Gastroesophageal sphincter (tissue), 4 donors: ENCODE data around the gene CXCR5. TPM values are rescaled to one million over a fixed set of nuclear protein-coding genes. Genes with fewer than 3 reads are reported as not detected.
A peak's percentile ranks its signal among the peaks of the same experiment; 100 is the strongest.

Experiments used
- ATAC-seq: fragments of 150-250 bp; one replicate; pipeline ENCODE4 v1.9.1; 2016; ENCODE audit warnings: mild to moderate bottlenecking, moderate library complexity
- H3K27ac ChIP-seq, 4 donors: fragments of 200-600 bp; sonication (generic) in 3 of 4; 1 replicate in 3 of 4; 2 replicates in 1 of 4; pipeline ENCODE4 v1.5.1; 2016 to 2019
- H3K27me3 ChIP-seq: fragments of 200-600 bp; sonication (generic); one replicate; pipeline ENCODE4 v1.5.1; 2019
- H3K36me3 ChIP-seq, 2 donors: fragments of 200-600 bp; sonication (generic); one replicate each; pipeline ENCODE4 v1.5.1; 2019; ENCODE audit warnings: control low read depth in 1 of 2
- H3K4me1 ChIP-seq, 3 donors: fragments of 200-600 bp; sonication (generic); 1 replicate in 2 of 3; 2 replicates in 1 of 3; pipeline ENCODE4 v1.5.1; 2016 to 2019; ENCODE audit warnings: control low read depth in 2 of 3
- H3K4me3 ChIP-seq, 2 donors: fragments of 200-600 bp; sonication (generic); one replicate each; pipeline ENCODE4 v1.5.1; 2019; ENCODE audit warnings: mild to moderate bottlenecking in 1 of 2, moderate library complexity in 1 of 2
- H3K9me3 ChIP-seq, 3 donors: fragments of 200-600 bp; sonication (generic); one replicate each; pipeline ENCODE4 v1.5.1; 2017 to 2019; ENCODE audit warnings: control low read depth in 2 of 3
- EP300 ChIP-seq: sonication (generic); formaldehyde crosslinking; IDR thresholded peaks from one replicate; pipeline ENCODE4 v1.6.1; 2017; ENCODE audit warnings: antibody characterized with exemption, mild to moderate bottlenecking
- POLR2A ChIP-seq, 2 donors: fragments of 450-650 bp; IDR thresholded peaks; one replicate each; pipeline ENCODE4 v1.6.1; 2017; ENCODE audit warnings: antibody characterized with exemption in 2 of 2, mild to moderate bottlenecking in 2 of 2, moderate library complexity in 1 of 2
- POLR2AphosphoS5 ChIP-seq: sonication (generic); formaldehyde crosslinking; IDR thresholded peaks from one replicate; pipeline ENCODE4 v1.6.1; 2017; ENCODE audit warnings: antibody characterized with exemption
- WGBS, 2 donors: methylation state at CpG; one replicate each; pipeline ENCODE4 v1.1.5; 2018; ENCODE audit warnings: low coverage in 1 of 2; 5-methylcytosine and 5-hydroxymethylcytosine counted together
- total RNA-seq, 4 donors: library from RNA; depleted of rRNA; stranded (reverse); fragments of >200 nt; gene quantifications; one replicate each; pipeline ENCODE4 v1.1.0, GENCODE V29; 2016
- TF ChIP-seq, protein P1 (sequence below), 4 experiments: fragments of 200-600 bp in 2 of 4; fragments of 450-650 bp in 2 of 4; sonication (generic) in 1 of 4; IDR thresholded peaks; one replicate each; pipeline ENCODE4 v1.5.1; 2017 to 2019; ENCODE audit warnings: antibody characterized with exemption in 4 of 4, mild to moderate bottlenecking in 2 of 4, moderate library complexity in 2 of 4

The CXCR5 gene
- total RNA-seq, 4 donors from 2014 or later = 0.08 TPM; not detected in 3

DNA sequence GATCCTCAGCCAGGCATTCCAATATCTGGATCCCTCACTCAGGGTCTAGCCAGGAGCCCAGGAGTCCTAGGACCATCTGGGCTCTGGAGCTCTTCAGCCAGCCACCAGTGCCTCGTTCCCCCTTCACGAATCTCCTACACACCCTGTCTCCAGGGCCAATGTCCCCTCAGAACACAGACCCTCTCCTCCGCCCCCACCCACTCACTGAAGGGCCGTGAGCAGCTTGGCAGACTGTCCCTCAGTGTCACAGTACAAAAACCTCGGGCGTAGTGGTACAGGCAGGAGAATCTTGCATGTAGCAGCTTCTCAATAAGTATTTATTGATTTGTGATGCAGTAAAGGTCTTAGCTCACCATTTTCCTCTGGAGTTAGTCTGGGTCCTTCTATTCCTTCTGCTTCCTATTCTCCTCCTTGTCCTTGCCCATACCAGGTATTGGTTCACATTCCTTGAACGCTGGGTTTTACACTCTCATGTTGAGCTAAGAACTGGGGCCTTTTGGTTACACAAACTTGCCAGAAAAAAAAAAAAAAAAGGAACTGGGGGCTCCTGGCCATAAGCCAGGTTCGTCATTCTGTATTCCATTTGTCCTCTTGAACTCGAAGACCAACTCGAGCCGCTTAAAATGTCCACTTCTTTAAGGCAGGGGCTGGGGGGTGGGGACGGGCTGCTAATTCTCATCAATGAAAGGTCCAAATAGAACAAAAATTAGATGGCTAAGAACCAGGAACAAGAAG lies 2.3 kb downstream of the CXCR5 start:
- TF ChIP-seq, protein P1, sequence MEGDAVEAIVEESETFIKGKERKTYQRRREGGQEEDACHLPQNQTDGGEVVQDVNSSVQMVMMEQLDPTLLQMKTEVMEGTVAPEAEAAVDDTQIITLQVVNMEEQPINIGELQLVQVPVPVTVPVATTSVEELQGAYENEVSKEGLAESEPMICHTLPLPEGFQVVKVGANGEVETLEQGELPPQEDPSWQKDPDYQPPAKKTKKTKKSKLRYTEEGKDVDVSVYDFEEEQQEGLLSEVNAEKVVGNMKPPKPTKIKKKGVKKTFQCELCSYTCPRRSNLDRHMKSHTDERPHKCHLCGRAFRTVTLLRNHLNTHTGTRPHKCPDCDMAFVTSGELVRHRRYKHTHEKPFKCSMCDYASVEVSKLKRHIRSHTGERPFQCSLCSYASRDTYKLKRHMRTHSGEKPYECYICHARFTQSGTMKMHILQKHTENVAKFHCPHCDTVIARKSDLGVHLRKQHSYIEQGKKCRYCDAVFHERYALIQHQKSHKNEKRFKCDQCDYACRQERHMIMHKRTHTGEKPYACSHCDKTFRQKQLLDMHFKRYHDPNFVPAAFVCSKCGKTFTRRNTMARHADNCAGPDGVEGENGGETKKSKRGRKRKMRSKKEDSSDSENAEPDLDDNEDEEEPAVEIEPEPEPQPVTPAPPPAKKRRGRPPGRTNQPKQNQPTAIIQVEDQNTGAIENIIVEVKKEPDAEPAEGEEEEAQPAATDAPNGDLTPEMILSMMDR (IDR thresholded peaks at IDR 0.05) = no peak
- TF ChIP-seq POLR2A (IDR thresholded peaks at IDR 0.05) (no peak), EP300 (no peak), POLR2AphosphoS5 (no peak)
- 61 to 68% methylated on average over 4 to 12 of the region's 12 CpGs for WGBS, 2 donors
- Histone ChIP-seq H3K36me3 (no peaks in the 10 kb centered on the region), H3K27ac (peak overlapping the region in 3 of 4 donors; percentile 79 to 89 (median 86)), H3K4me3 (no peak overlapping the region), H3K4me1 (peaks cover 2 to 58% (median 22%) of the 10 kb centered on the region in 3 donors), H3K9me3 (no peaks in the 10 kb centered on the region), H3K27me3 (no peaks in the 10 kb centered on the region)
- ATAC-seq = no peak

DNA sequence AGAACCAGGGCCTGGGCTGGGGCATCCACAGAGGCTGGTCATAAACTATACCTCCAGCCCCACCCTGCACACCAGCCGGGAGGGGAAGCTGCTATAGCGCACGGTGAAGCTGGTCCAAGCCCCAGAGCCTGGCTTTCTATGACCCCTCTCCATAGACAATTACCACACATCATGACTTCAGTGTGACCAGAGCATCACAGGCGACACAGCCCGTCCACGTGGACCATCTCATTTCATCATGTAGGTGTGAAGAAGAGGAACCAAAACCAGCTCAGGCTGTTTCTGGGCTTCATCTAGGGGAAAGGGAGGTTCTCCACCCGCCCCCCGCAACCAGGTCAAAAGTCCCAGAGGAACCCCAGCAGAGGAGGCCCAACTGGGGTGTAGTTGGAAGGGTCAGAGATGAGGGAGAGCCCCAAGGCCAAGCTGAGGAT lies 3.0 kb downstream of the CXCR5 start:
- Histone ChIP-seq H3K27ac (peak overlapping the region; percentile 59 to 89 (median 82)), H3K27me3 (no peaks in the 10 kb centered on the region), H3K4me3 (peak overlapping the region in 1 of 2 donors; percentile 40), H3K36me3 (no peaks in the 10 kb centered on the region), H3K9me3 (no peaks in the 10 kb centered on the region), H3K4me1 (peaks cover 2 to 58% (median 22%) of the 10 kb centered on the region in 3 donors)
- no peak for ATAC-seq
- TF ChIP-seq POLR2AphosphoS5 (no peak), POLR2A (IDR thresholded peaks at IDR 0.05) (no peak), EP300 (no peak)
- TF ChIP-seq, protein P1 (IDR thresholded peaks at IDR 0.05) = no peak
- 83% methylated on average over 1 of the region's 8 CpGs; no CpG with 5 or more reads in 1 of the 2 donors for WGBS, 2 donors

DNA sequence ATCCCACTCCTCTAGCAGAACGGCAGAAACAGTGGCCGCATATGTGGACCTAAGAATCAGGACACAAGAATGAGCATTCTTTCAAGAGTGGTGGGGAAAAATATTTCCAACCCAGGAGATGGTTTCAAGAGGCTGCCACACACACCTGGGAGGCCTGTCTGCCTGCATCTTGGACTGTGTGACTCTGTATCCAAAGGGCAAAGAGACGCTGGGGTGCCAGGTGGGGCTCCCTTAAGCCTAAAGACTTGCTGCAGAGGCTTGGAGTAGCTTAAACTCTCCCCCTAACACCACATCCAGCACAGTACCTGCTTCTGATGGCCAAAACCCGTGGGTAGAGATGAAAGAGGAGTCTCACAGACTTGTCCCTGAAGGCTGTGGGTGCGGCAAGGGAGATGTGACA lies 3.5 kb downstream of the CXCR5 start:
- Histone ChIP-seq H3K9me3 (no peaks in the 10 kb centered on the region), H3K27me3 (no peaks in the 10 kb centered on the region), H3K4me1 (peaks cover 2 to 58% (median 22%) of the 10 kb centered on the region in 3 donors), H3K27ac (peak overlapping the region; percentile 59 to 89 (median 82)), H3K4me3 (peak overlapping the region; percentile 15 to 40), H3K36me3 (no peaks in the 10 kb centered on the region)
- 16 to 54% methylated on average over 2 to 5 of the region's 5 CpGs for WGBS, 2 donors
- peak; percentile 1 for ATAC-seq
- TF ChIP-seq, protein P1 (IDR thresholded peaks at IDR 0.05) = no peak
- no peak for TF ChIP-seq EP300
- TF ChIP-seq POLR2AphosphoS5 = no peak
- TF ChIP-seq POLR2A (IDR thresholded peaks at IDR 0.05) = no peak

DNA sequence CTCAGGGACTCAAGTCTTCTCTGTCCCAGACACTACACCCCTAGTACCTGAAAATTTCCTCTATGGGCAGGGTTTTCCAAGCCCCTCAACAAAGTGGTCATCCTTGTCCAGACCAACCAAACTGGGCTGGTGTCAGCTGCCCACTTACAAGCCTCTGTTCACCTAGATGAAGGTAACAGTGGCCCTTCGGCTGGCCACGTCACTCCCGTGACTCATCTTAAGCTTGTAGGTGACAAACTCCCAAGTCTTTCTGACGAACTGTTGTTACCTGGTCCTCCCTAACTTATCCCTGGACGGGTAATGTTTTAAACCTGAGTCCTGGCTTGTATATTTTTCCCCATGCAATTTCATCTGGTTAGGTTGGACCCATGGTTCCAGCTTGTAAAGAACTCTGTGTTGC lies 4.7 kb downstream of the CXCR5 start:
- no peaks in the 10 kb centered on the region for H3K27me3 ChIP-seq
- ATAC-seq = no peak
- peak overlapping the region; percentile 41 to 89 (median 82) for H3K27ac ChIP-seq
- no peaks in the 10 kb centered on the region for H3K9me3 ChIP-seq
- H3K4me1 ChIP-seq = peaks cover 2 to 66% (median 22%) of the 10 kb centered on the region in 3 donors
- 96% methylated on average over 4 of the region's 5 CpGs; no CpG with 5 or more reads in 1 of the 2 donors for WGBS, 2 donors
- peaks cover 0 to 2% of the 10 kb centered on the region in 2 donors for H3K36me3 ChIP-seq
- TF ChIP-seq EP300 = no peak
- H3K4me3 ChIP-seq = no peak overlapping the region

DNA sequence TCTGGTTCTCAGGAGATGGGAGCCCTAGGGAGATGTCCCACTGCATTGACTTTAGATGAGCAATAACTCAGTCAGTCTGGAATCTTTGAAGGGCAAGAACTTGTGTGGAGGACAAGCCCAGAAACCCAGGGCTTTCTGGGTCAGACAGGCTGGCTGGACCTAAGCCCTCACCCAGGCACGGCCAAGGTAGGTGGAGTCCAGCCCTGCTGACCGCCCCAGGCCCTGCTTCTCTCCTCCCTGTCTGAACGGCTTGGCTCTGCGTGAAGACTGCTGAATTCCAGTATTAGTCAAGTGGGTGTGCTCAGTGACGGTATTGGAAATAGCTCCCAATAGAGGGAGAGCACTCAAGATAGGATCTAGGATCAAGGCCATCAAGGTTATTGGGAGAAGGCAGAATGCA lies 6.1 kb downstream of the CXCR5 start:
- Histone ChIP-seq H3K27me3 (no peaks in the 10 kb centered on the region), H3K27ac (peak overlapping the region; percentile 18 to 89 (median 82)), H3K4me3 (no peak overlapping the region), H3K9me3 (no peaks in the 10 kb centered on the region), H3K36me3 (peaks cover 0 to 15% of the 10 kb centered on the region in 2 donors), H3K4me1 (peaks cover 2 to 72% (median 22%) of the 10 kb centered on the region in 3 donors)
- ATAC-seq = peak; percentile 82
- 0% methylated on average over 1 of the region's 5 CpGs; no CpG with 5 or more reads in 1 of the 2 donors for WGBS, 2 donors
- TF ChIP-seq POLR2A (IDR thresholded peaks at IDR 0.05) (no peak), POLR2AphosphoS5 (peak; percentile 42)
- TF ChIP-seq, protein P1 (IDR thresholded peaks at IDR 0.05) = peak in 1 of 4 experiments; percentile 16
